Stimulated activated CD8-positive, alpha-beta memory T cell treated with anti-CD3 and anti-CD28 coated beads, Interleukin-15, amount 100 ng/mL, for 48 hours (primary cell): ENCODE measurements around the gene KCTD15.

Experiments
- DNase-seq, 2 donors: peaks; one replicate each; pipeline ENCODE4 v3.0.0-alpha.2; 2020; ENCODE audit warnings: low read depth in 2 of 2

The KCTD15 gene

GRCh38 chr19:33849551-33850147 lies 53.0 kb downstream of the KCTD15 start:
- DNase-seq = no peak

GRCh38 chr19:33859016-33859415 lies 62.3 kb downstream of the KCTD15 start:
- DNase-seq = no peak

- DNase-seq = no peak
Measured at GRCh38 chr19:33860312-33861090, 63.8 kb downstream of the KCTD15 start.

- no peak for DNase-seq
Measured at GRCh38 chr19:33861950-33862349, 65.3 kb downstream of the KCTD15 start.

GRCh38 chr19:33862981-33863380 lies 66.3 kb downstream of the KCTD15 start:
- no peak for DNase-seq

GRCh38 chr19:33863436-33863835 lies 66.8 kb downstream of the KCTD15 start:
- no peak for DNase-seq

- no peak for DNase-seq
Measured at GRCh38 chr19:33864311-33864850, 67.7 kb downstream of the KCTD15 start.

- DNase-seq = no peak
Measured at GRCh38 chr19:33865306-33865705, 68.6 kb downstream of the KCTD15 start.
